ENCODE results near the gene SLF2. TPM values are rescaled to one million over a fixed set of nuclear protein-coding genes. Genes with fewer than 3 reads are reported as not detected.
A peak's percentile ranks its signal among the peaks of the same experiment; 100 is the strongest.

SLF2 gene
- total and polyA plus RNA-seq, 2 of the 8 experiments (the other 6 are each of a cell fraction or from before 2014, with no cell fraction given) = 5.5 to 20.9 TPM

MicroRNAs encoded within 50 kb of the gene (microRNA counts, 767-probe panel; counts per million panel counts)
- 879 counts per million, percentile 95 among the panel's probes with 10 or more counts for microRNA hsa-miR-608

Small RNAs within 50 kb of the gene (microRNA-seq; reads per million reads assigned to microRNA genes)
- 0 reads per million in 2 experiments for gene MIR608 (ENCODE audit: borderline microRNAs expressed in 2 of 2, borderline number of aligned reads in 2 of 2, borderline replicate concordance in 1 of 2)

Small RNAs within 50 kb of the gene (small RNA-seq; reads per million reads assigned to genes)
- gene MIR608 (ENCODE audit: insufficient read depth) (not detected), gene RF00019 (ENCODE audit: insufficient read depth) (not detected)

Other genes starting within 250 kb of the SLF2 start
- gene PAX2, start 167.4 kb upstream of the SLF2 start, total RNA-seq (2021; fragmentation: NEBNext Ultra II Directional; extraction: Animal tissue kit (Norgen Biotek cat#: 25700)) = not detected in 2 replicates
- gene PAX2, start 167.4 kb upstream of the SLF2 start, polyA plus RNA-seq (2011; rRNA removed) = 0.02 TPM in 1 of 2 replicates, not detected in the other
- gene SEMA4G, start 56.5 kb downstream of the SLF2 start, total RNA-seq (2021; fragmentation: NEBNext Ultra II Directional; extraction: Animal tissue kit (Norgen Biotek cat#: 25700)) = 7.1 and 7.6 TPM in 2 replicates
- 18.2 and 20.3 TPM in 2 replicates for gene SEMA4G, start 56.5 kb downstream of the SLF2 start, polyA plus RNA-seq (2011; rRNA removed)
- gene MRPL43, start 74.5 kb downstream of the SLF2 start, total RNA-seq (2021; fragmentation: NEBNext Ultra II Directional; extraction: Animal tissue kit (Norgen Biotek cat#: 25700)) = 74.1 and 80.9 TPM in 2 replicates
- 149 and 171 TPM in 2 replicates for gene MRPL43, start 74.5 kb downstream of the SLF2 start, polyA plus RNA-seq (2011; rRNA removed)
- gene TWNK, start 74.6 kb downstream of the SLF2 start, total RNA-seq (2021; fragmentation: NEBNext Ultra II Directional; extraction: Animal tissue kit (Norgen Biotek cat#: 25700)) = 32.5 and 34.9 TPM in 2 replicates
- 15.4 TPM in 2 replicates for gene TWNK, start 74.6 kb downstream of the SLF2 start, polyA plus RNA-seq (2011; rRNA removed)
- 75.7 and 79.3 TPM in 2 replicates for gene LZTS2, start 86.8 kb downstream of the SLF2 start, total RNA-seq (2021; fragmentation: NEBNext Ultra II Directional; extraction: Animal tissue kit (Norgen Biotek cat#: 25700))
- 99.5 and 161 TPM in 2 replicates for gene LZTS2, start 86.8 kb downstream of the SLF2 start, polyA plus RNA-seq (2011; rRNA removed)
- 0.88 and 1.1 TPM in 2 replicates for gene PDZD7, start 118.2 kb downstream of the SLF2 start, total RNA-seq (2021; fragmentation: NEBNext Ultra II Directional; extraction: Animal tissue kit (Norgen Biotek cat#: 25700))
- 1.6 and 1.7 TPM in 2 replicates for gene PDZD7, start 118.2 kb downstream of the SLF2 start, polyA plus RNA-seq (2011; rRNA removed)
- gene SFXN3, start 118.3 kb downstream of the SLF2 start, total RNA-seq (2021; fragmentation: NEBNext Ultra II Directional; extraction: Animal tissue kit (Norgen Biotek cat#: 25700)) = 2.8 and 3.1 TPM in 2 replicates
- gene SFXN3, start 118.3 kb downstream of the SLF2 start, polyA plus RNA-seq (2011; rRNA removed) = 2.6 and 3.0 TPM in 2 replicates
- gene KAZALD1, start 149.0 kb downstream of the SLF2 start, total RNA-seq (2021; fragmentation: NEBNext Ultra II Directional; extraction: Animal tissue kit (Norgen Biotek cat#: 25700)) = 0.84 and 1.9 TPM in 2 replicates
- 0.65 and 1.1 TPM in 2 replicates for gene KAZALD1, start 149.0 kb downstream of the SLF2 start, polyA plus RNA-seq (2011; rRNA removed)
- not detected in 2 replicates for gene TLX1, start 218.3 kb downstream of the SLF2 start, total RNA-seq (2021; fragmentation: NEBNext Ultra II Directional; extraction: Animal tissue kit (Norgen Biotek cat#: 25700))
- gene TLX1, start 218.3 kb downstream of the SLF2 start, polyA plus RNA-seq (2011; rRNA removed) = not detected in 2 replicates